Sigmoid colon (tissue), 4 donors: ENCODE results near the gene KCNQ1OT1.

ENCODE experiments used
- CTCF ChIP-seq, 4 experiments: fragments of 450-650 bp in 3 of 4; fragments of 200-600 bp in 1 of 4; IDR thresholded peaks; one replicate each; pipeline ENCODE4 v1.5.1; 2016 to 2019; ENCODE audit warnings: antibody characterized with exemption in 4 of 4, mild to moderate bottlenecking in 3 of 4, moderate library complexity in 2 of 4
- POLR2A ChIP-seq, 2 donors: fragments of 450-650 bp; IDR thresholded peaks; one replicate each; pipeline ENCODE4 v1.6.1; 2016; ENCODE audit warnings: antibody characterized with exemption in 2 of 2, mild to moderate bottlenecking in 2 of 2, moderate library complexity in 2 of 2
- POLR2AphosphoS5 ChIP-seq, 4 donors: sonication (generic); formaldehyde crosslinking; IDR thresholded peaks; one replicate each; pipeline ENCODE4 v1.6.1; 2017; ENCODE audit warnings: antibody characterized with exemption in 4 of 4

GRCh38 chr11:2590131-2590964, 109.4 kb downstream of the KCNQ1OT1 start:
- no peak for TF ChIP-seq CTCF (IDR thresholded peaks at IDR 0.05)
- TF ChIP-seq POLR2AphosphoS5 (IDR thresholded peaks at IDR 0.05), result no peak
- no peak for TF ChIP-seq POLR2A (IDR thresholded peaks at IDR 0.05)
